ENCODE measurements around the gene KDM3A. TPM values are rescaled to one million over a fixed set of nuclear protein-coding genes. Genes with fewer than 3 reads are reported as not detected.

Gene KDM3A
- total RNA-seq, 1 donor from 2014 or later = 63.9 TPM

- H3K27me3 Mint-ChIP-seq (ENCODE audit: unreplicated experiment) = peaks cover 2% of the 10 kb centered on the region
- no peaks in the 10 kb centered on the region for H3K4me1 Mint-ChIP-seq (ENCODE audit: unreplicated experiment)
- TF ChIP-seq CTCF (IDR thresholded peaks at IDR 0.05; ENCODE audit: unreplicated experiment) = no peak
- no peak overlapping the region for H3K27ac Mint-ChIP-seq (ENCODE audit: unreplicated experiment)
- DNase-seq (ENCODE audit: low spot score) = no peak
- peak overlapping the region; percentile 66 for H3K4me3 Mint-ChIP-seq (ENCODE audit: unreplicated experiment)
- peaks cover 13% of the 10 kb centered on the region for H3K36me3 Mint-ChIP-seq (ENCODE audit: low read depth, unreplicated experiment)
- H3K9me3 Mint-ChIP-seq (ENCODE audit: unreplicated experiment) = no peaks in the 10 kb centered on the region
Observed at GRCh38 chr2:86510436-86510933, 69.3 kb downstream of the KDM3A start.

- no peak overlapping the region for H3K27ac Mint-ChIP-seq (ENCODE audit: unreplicated experiment)
- peaks cover 13% of the 10 kb centered on the region for H3K36me3 Mint-ChIP-seq (ENCODE audit: low read depth, unreplicated experiment)
- no peak for DNase-seq (ENCODE audit: low spot score)
- H3K4me1 Mint-ChIP-seq (ENCODE audit: unreplicated experiment) = no peaks in the 10 kb centered on the region
- H3K27me3 Mint-ChIP-seq (ENCODE audit: unreplicated experiment) = peaks cover 2% of the 10 kb centered on the region
- TF ChIP-seq CTCF (IDR thresholded peaks at IDR 0.05; ENCODE audit: unreplicated experiment) = no peak
- no peak overlapping the region for H3K4me3 Mint-ChIP-seq (ENCODE audit: unreplicated experiment)
- no peaks in the 10 kb centered on the region for H3K9me3 Mint-ChIP-seq (ENCODE audit: unreplicated experiment)
Observed at GRCh38 chr2:86512034-86512433, 70.9 kb downstream of the KDM3A start.

DNA sequence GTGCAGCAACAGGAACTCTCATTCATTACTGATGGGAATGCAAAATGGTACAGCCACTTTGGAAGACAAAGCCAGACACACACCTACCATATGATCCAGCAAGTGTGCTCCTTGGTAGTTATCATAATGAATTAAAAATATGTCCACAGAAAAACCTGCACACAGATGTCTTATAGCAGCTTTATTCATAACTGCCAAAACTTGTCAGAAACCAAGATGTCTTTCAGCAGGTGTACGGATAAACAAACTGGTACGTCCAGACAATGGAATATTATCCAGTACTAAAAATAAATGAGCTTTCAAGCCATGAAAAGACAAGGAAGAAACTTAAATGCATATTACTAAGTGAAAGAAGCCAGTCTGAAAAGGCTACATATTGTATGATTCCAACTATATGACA, 71.7 kb downstream of the KDM3A start:
- Mint-ChIP-seq H3K27me3 (ENCODE audit: unreplicated experiment) (peaks cover 2% of the 10 kb centered on the region), H3K9me3 (ENCODE audit: unreplicated experiment) (no peaks in the 10 kb centered on the region), H3K27ac (ENCODE audit: unreplicated experiment) (no peak overlapping the region), H3K4me1 (ENCODE audit: unreplicated experiment) (no peaks in the 10 kb centered on the region), H3K4me3 (ENCODE audit: unreplicated experiment) (no peak overlapping the region), H3K36me3 (ENCODE audit: low read depth, unreplicated experiment) (peaks cover 13% of the 10 kb centered on the region)
- DNase-seq (ENCODE audit: low spot score) = no peak
- no peak for TF ChIP-seq CTCF (IDR thresholded peaks at IDR 0.05; ENCODE audit: unreplicated experiment)

DNA sequence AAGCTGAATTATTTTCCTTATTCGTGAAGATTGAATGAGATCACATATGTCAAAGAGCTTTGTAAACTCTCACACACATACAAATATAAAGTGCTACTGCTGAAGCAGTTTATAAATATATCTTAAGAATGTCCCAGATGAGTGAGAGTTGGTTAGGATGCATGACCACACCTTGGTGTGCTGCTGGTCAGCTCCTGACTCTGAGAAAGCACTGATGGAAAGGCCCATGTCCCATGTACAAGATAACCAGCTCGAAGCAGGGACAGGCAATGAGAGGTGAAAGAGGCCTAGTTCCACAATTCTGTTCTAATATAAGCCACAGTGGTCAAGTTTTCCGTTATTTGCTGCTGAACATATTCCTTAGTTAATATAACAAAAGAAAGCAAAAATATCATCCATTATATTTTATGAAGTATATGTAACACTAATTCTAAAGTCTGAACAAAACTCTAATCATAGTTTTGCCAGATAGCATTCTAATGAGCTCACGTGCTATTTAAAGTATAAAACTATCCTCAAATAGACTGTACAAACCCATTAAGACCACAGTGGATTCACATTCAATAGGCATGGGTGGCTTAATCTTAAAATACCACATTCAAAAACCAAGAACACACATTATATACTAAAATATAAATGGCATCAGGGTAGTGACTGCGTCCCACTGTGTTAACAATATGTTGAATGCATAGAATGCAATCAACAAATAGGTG, 72.9 kb downstream of the KDM3A start:
- Mint-ChIP-seq H3K27ac (ENCODE audit: unreplicated experiment) (no peak overlapping the region), H3K4me3 (ENCODE audit: unreplicated experiment) (no peak overlapping the region), H3K36me3 (ENCODE audit: low read depth, unreplicated experiment) (peaks cover 9% of the 10 kb centered on the region), H3K4me1 (ENCODE audit: unreplicated experiment) (no peaks in the 10 kb centered on the region), H3K9me3 (ENCODE audit: unreplicated experiment) (no peaks in the 10 kb centered on the region), H3K27me3 (ENCODE audit: unreplicated experiment) (peaks cover 2% of the 10 kb centered on the region)
- TF ChIP-seq CTCF (IDR thresholded peaks at IDR 0.05; ENCODE audit: unreplicated experiment) = no peak
- no peak for DNase-seq (ENCODE audit: low spot score)

DNA sequence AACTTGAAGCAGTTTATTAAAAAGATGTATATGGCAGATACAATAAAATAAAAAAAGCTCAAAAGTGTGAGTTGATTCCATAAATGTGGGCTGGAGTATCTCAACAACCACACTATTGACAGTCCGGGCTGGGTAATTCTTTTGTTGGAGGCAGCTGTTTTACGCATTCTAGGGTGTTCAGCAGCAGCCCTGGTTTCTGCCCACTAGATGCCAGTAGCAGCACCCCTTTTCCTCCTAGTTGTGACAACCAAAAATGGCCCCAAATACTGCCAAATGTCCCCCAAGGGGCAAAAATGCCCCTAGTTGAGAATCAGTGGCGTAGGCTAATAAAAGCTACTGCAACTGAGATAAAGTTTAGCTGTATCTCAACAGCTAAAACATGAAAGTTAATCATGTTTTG, 77.3 kb downstream of the KDM3A start:
- no peak for DNase-seq (ENCODE audit: low spot score)
- Mint-ChIP-seq H3K27me3 (ENCODE audit: unreplicated experiment) (no peaks in the 10 kb centered on the region), H3K9me3 (ENCODE audit: unreplicated experiment) (peaks cover 5% of the 10 kb centered on the region), H3K27ac (ENCODE audit: unreplicated experiment) (no peak overlapping the region), H3K36me3 (ENCODE audit: low read depth, unreplicated experiment) (no peaks in the 10 kb centered on the region), H3K4me3 (ENCODE audit: unreplicated experiment) (no peak overlapping the region), H3K4me1 (ENCODE audit: unreplicated experiment) (no peaks in the 10 kb centered on the region)
- no peak for TF ChIP-seq CTCF (IDR thresholded peaks at IDR 0.05; ENCODE audit: unreplicated experiment)
